Ovary (tissue), 9 donors: ENCODE data around the gene OBSCN. TPM values are rescaled to one million over a fixed set of nuclear protein-coding genes. Genes with fewer than 3 reads are reported as not detected.

Experiments
- DNase-seq, 5 donors: peaks; one replicate each; pipeline ENCODE4 v3.0.0-alpha.2; 2019 to 2020
- H3K27ac ChIP-seq, 2 donors: fragments of 200-600 bp; one replicate each; pipeline versions ENCODE4 v1.5.1 to v1.8.0; 2019 to 2022
- H3K27me3 ChIP-seq: fragments of 200-600 bp; one replicate; pipeline ENCODE4 v1.8.0; 2022
- H3K36me3 ChIP-seq: fragments of 200-600 bp; sonication (generic); one replicate; pipeline ENCODE4 v1.5.1; 2019
- H3K4me1 ChIP-seq: one replicate; pipeline ENCODE4 v1.8.1; 2013; ENCODE audit warnings: mild to moderate bottlenecking, moderate library complexity; ENCODE audit not compliant: insufficient read depth
- H3K4me3 ChIP-seq: fragments of 200-600 bp; sonication (generic); one replicate; pipeline ENCODE4 v1.5.1; 2017
- H3K9me3 ChIP-seq, 2 donors: fragments of 200-600 bp in 1 of 2; sonication (generic) in 1 of 2; one replicate each; pipeline versions ENCODE4 v1.5.1 to v1.8.1; 2013 to 2019; ENCODE audit warnings: mild to moderate bottlenecking in 1 of 2, moderate library complexity in 1 of 2
- CTCF ChIP-seq, 3 donors: fragments of 450-650 bp in 2 of 3; fragments of 200-600 bp in 1 of 3; IDR thresholded peaks; one replicate each; pipeline versions ENCODE4 v1.5.1 to v1.8.0; 2016 to 2022; ENCODE audit warnings: antibody characterized with exemption in 3 of 3, mild to moderate bottlenecking in 1 of 3
- EP300 ChIP-seq: sonication (generic); formaldehyde crosslinking; IDR thresholded peaks from one replicate; pipeline ENCODE4 v1.6.1; 2017; ENCODE audit warnings: antibody characterized with exemption
- POLR2A ChIP-seq: fragments of 450-650 bp; IDR thresholded peaks from one replicate; pipeline ENCODE4 v1.6.1; 2017; ENCODE audit warnings: antibody characterized with exemption, mild to moderate bottlenecking, moderate library complexity
- WGBS, 3 donors: extraction: QIAGEN DNeasy Blood & Tissue Kit in 1 of 3; methylation state at CpG; one replicate each; pipeline versions ENCODE4 v1.1.5 to v1.1.7; 2013 to 2017; 5-methylcytosine and 5-hydroxymethylcytosine counted together
- intact Hi-C, 4 donors: fragments of 100-400 bp; cut with DNase I; formaldehyde crosslinking; loops; one replicate each; pipeline versions ENCODE4 v1.11.0 to v1.15.1; 2022 to 2023
- microRNA-seq, 3 donors: library from miRNA; unstranded; fragments of <30 nt; microRNA quantifications; one replicate each; pipeline versions ENCODE4 to v1.2.0, GENCODE V29; 2019 to 2020
- polyA plus RNA-seq, 2 donors: library from polyadenylated mRNA; stranded (reverse); fragments of 200-250 nt in 1 of 2; fragments of 350-450 nt in 1 of 2; fragmentation: Illumina TruSeq in 1 of 2; extraction: RNeasy Lipid Tissue Mini Kit (QIAGEN cat#74804) in 1 of 2; gene quantifications; one replicate each; pipeline ENCODE4 v1.2.3, GENCODE V29; 2013 to 2014
- total RNA-seq, 7 donors: library from RNA; depleted of rRNA in 2 of 7; stranded (reverse); fragments of >200 nt in 2 of 7; fragmentation: NEBNext Ultra II Directional in 3 of 7; extraction: Animal tissue kit (Norgen Biotek cat#: 25700) in 3 of 7; gene quantifications; one replicate each; pipeline versions ENCODE4 v1.1.0 to v1.2.4, GENCODE V29; 2016 to 2023
- donor health status: DM: no; HTN: no; CAD: no; lungs with moderate emphysema.
- donor health status: DM: no; HTN: no; CAD: no.
- donor health status: Bipolar disorder and iron deficiency.
- donor health status: DM: yes; HTN: yes; CAD: no.
- donor health status: DM: no; HTN: no; CAD: no.
- donor health status: DM: yes; HTN: yes; CAD: no.

OBSCN gene
- total and polyA plus RNA-seq, 9 donors = 3.5 to 37.1 (median 29.0) TPM

GRCh38 chr1:228424685-228425660, 217.1 kb downstream of the OBSCN start:
- Histone ChIP-seq H3K9me3 (no peaks in the 10 kb centered on the region), H3K27me3 (no peaks in the 10 kb centered on the region), H3K36me3 (no peaks in the 10 kb centered on the region), H3K4me3 (no peak overlapping the region), H3K27ac (no peak overlapping the region), H3K4me1 (no peaks in the 10 kb centered on the region)
- no peak for DNase-seq
- TF ChIP-seq EP300 (no peak), POLR2A (no peak), CTCF (IDR thresholded peaks at IDR 0.05) (no peak)
- intact Hi-C loops = no loop called here
- WGBS, 3 donors = 94 to 97% (median 96%) methylated on average over 62 of the region's 62 CpGs

DNA sequence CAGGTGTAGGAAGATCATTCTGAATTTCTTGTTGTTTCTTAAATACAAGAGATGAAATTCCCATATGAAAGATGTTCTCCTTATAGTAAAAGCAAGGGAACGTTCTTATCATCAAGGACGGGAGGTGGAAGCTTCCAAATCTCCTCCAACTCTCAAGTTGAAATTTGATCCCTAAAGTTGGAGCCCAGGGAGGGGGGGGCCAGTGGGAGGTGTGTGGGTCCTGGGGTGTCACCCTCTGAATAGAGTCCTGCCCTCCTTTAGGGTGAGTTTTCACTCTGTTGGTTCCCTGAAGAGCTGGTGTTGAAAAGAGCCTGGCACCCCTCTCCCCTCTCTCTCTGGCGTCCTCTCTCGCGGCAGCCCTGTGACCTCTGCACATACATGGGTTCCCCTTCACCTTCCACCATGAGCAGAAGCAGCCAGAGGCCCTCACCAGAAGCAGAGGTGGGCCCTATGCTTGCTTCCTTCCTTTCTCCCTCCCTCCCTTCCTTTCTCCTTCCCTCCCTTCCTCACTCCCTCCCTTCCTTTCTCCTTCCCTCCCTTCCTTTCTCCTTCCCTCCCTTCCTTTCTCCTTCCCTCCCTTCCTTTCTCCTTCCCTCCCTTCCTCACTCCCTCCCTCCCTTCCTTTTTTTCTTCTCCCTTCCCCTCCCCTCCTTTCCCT, 218.8 kb downstream of the OBSCN start:
- 32 to 50% (median 43%) methylated on average over 5 of the region's 5 CpGs for WGBS, 3 donors
- Histone ChIP-seq H3K4me1 (no peaks in the 10 kb centered on the region), H3K9me3 (no peaks in the 10 kb centered on the region), H3K27me3 (no peaks in the 10 kb centered on the region), H3K27ac (no peak overlapping the region), H3K4me3 (no peak overlapping the region), H3K36me3 (no peaks in the 10 kb centered on the region)
- intact Hi-C loops = no loop called here
- TF ChIP-seq POLR2A = no peak
- no peak for TF ChIP-seq CTCF (IDR thresholded peaks at IDR 0.05)
- TF ChIP-seq EP300 = no peak
- no peak for DNase-seq

GRCh38 chr1:228428412-228428811, 220.6 kb downstream of the OBSCN start:
- TF ChIP-seq EP300 (no peak), POLR2A (no peak), CTCF (IDR thresholded peaks at IDR 0.05) (no peak)
- Histone ChIP-seq H3K9me3 (no peaks in the 10 kb centered on the region), H3K4me3 (no peak overlapping the region), H3K27ac (no peak overlapping the region), H3K27me3 (no peaks in the 10 kb centered on the region), H3K36me3 (no peaks in the 10 kb centered on the region), H3K4me1 (no peaks in the 10 kb centered on the region)
- DNase-seq = no peak
- WGBS, 3 donors = 62 to 66% (median 66%) methylated on average over 4 of the region's 4 CpGs
- intact Hi-C loops = no loop called here

Small RNAs within 50 kb of the gene (microRNA-seq; reads per million reads assigned to microRNA genes)
- gene MIR6742 = 0 reads per million in 3 donors

Other genes starting within 250 kb of the OBSCN start
- not detected for gene WNT3A, start 201.0 kb upstream of the OBSCN start, total RNA-seq
- gene WNT3A, start 201.0 kb upstream of the OBSCN start, polyA plus RNA-seq = not detected
- gene ARF1, start 125.3 kb upstream of the OBSCN start, total RNA-seq = 100 to 1,000 TPM; 209 to 345 (median 285) TPM
- 100 to 1,000 TPM; 179 to 307 TPM for gene ARF1, start 125.3 kb upstream of the OBSCN start, polyA plus RNA-seq
- gene C1orf35, start 104.7 kb upstream of the OBSCN start, total RNA-seq = 10 to 100 TPM; 16.0 to 24.7 (median 21.0) TPM
- gene C1orf35, start 104.7 kb upstream of the OBSCN start, polyA plus RNA-seq = 10 to 100 TPM in 1 of 2 donors, 1 to 10 TPM in 1; 2.8 to 29.3 TPM
- 10 to 100 TPM; 36.4 to 98.5 (median 43.3) TPM for gene MRPL55, start 98.7 kb upstream of the OBSCN start, total RNA-seq
- gene MRPL55, start 98.7 kb upstream of the OBSCN start, polyA plus RNA-seq = 10 to 100 TPM; 14.6 to 87.5 TPM
- 100 to 1,000 TPM; 129 to 256 (median 171) TPM for gene GUK1, start 67.8 kb upstream of the OBSCN start, total RNA-seq
- gene GUK1, start 67.8 kb upstream of the OBSCN start, polyA plus RNA-seq = 100 to 1,000 TPM in 1 of 2 donors, 10 to 100 TPM in 1; 17.7 to 228 TPM
- 10 to 100 TPM in 2 of 7 donors, 1 to 10 TPM in 5; 2.2 to 12.6 (median 8.0) TPM for gene GJC2, start 58.1 kb upstream of the OBSCN start, total RNA-seq
- gene GJC2, start 58.1 kb upstream of the OBSCN start, polyA plus RNA-seq = 1 to 10 TPM in 1 of 2 donors, under 1 TPM in 1; 0.18 to 2.3 TPM
- gene IBA57, start 42.2 kb upstream of the OBSCN start, total RNA-seq = 10 to 100 TPM in 4 of 7 donors, 1 to 10 TPM in 3; 3.7 to 14.5 (median 11.1) TPM
- gene IBA57, start 42.2 kb upstream of the OBSCN start, polyA plus RNA-seq = 1 to 10 TPM; 2.8 to 5.8 TPM
- 10 to 100 TPM; 15.2 to 24.1 (median 20.0) TPM for gene TRIM11, start 198.8 kb downstream of the OBSCN start, total RNA-seq
- 10 to 100 TPM in 1 of 2 donors, 1 to 10 TPM in 1; 2.4 to 10.3 TPM for gene TRIM11, start 198.8 kb downstream of the OBSCN start, polyA plus RNA-seq
- gene TRIM17, start 208.8 kb downstream of the OBSCN start, total RNA-seq = 1 to 10 TPM; 1.7 to 10.0 (median 3.1) TPM
- gene TRIM17, start 208.8 kb downstream of the OBSCN start, polyA plus RNA-seq = 1 to 10 TPM in 1 of 2 donors, under 1 TPM in 1; 0.72 to 1.4 TPM